ENCODE measurements around the gene FAM184B.

- TF ChIP-seq CTCF (IDR thresholded peaks at IDR 0.05) (no peak), POLR2A (IDR thresholded peaks at IDR 0.05) (no peak)
Observed at GRCh38 chr4:17681281-17682221, 99.9 kb downstream of the FAM184B start.
